Natural killer cell (primary cell): Measurements from ENCODE around the gene CHST11. TPM values are rescaled to one million over a fixed set of nuclear protein-coding genes. Genes with fewer than 3 reads are reported as not detected.
A peak's percentile ranks its signal among the peaks of the same experiment; 100 is the strongest.

ENCODE experiments used
- ATAC-seq, 3 donors: fragments of 150-1000 bp in 2 of 3; fragments of 200-7000 bp in 1 of 3; cut with Tn5 transposase; 1 replicate in 1 of 3; 2 replicates in 2 of 3; pipeline ENCODE4 v1.10.0; 2021; ENCODE audit warnings: mild to moderate bottlenecking in 2 of 3, moderate library complexity in 2 of 3
- DNase-seq, 2 donors: peaks; one replicate each; pipeline versions ENCODE4 v3.0.0 to v3.0.0-alpha.2; 2013 to 2021; ENCODE audit warnings: mixed read lengths in 1 of 2
- H3K27ac ChIP-seq: one replicate; pipeline ENCODE4 v1.5.1; 2013; ENCODE audit warnings: mild to moderate bottlenecking, low read length
- H3K27me3 ChIP-seq: one replicate; pipeline ENCODE4 v1.6.1; 2013; ENCODE audit warnings: low read length; ENCODE audit not compliant: control insufficient read depth, insufficient read depth
- H3K36me3 ChIP-seq: one replicate; pipeline ENCODE4 v1.6.1; 2013; ENCODE audit warnings: low read length; ENCODE audit not compliant: control insufficient read depth, insufficient read depth
- H3K4me1 ChIP-seq: one replicate; pipeline ENCODE4 v1.6.1; 2013; ENCODE audit warnings: low read length; ENCODE audit not compliant: control insufficient read depth, insufficient read depth
- H3K4me3 ChIP-seq: one replicate; pipeline ENCODE4 v1.5.1; 2013; ENCODE audit warnings: low read length
- H3K9me3 ChIP-seq: one replicate; pipeline ENCODE4 v1.6.1; 2013; ENCODE audit warnings: low read length; ENCODE audit not compliant: control insufficient read depth, insufficient read depth
- H3K27ac Mint-ChIP-seq, 2 donors: one replicate each; pipeline ENCODE4 v1.8.0; 2022; ENCODE audit warnings: mild to moderate bottlenecking in 2 of 2, mixed read lengths in 2 of 2, moderate library complexity in 1 of 2
- H3K27me3 Mint-ChIP-seq, 2 donors: one replicate each; pipeline ENCODE4 v1.8.0; 2022; ENCODE audit warnings: low read depth in 2 of 2, mixed read lengths in 2 of 2
- H3K36me3 Mint-ChIP-seq: one replicate; pipeline ENCODE4 v1.8.0; 2022; ENCODE audit warnings: mixed read lengths
- H3K4me1 Mint-ChIP-seq, 2 donors: one replicate each; pipeline ENCODE4 v1.8.0; 2022; ENCODE audit warnings: mixed read lengths in 2 of 2
- H3K4me3 Mint-ChIP-seq: one replicate; pipeline ENCODE4 v1.8.0; 2022; ENCODE audit warnings: mild to moderate bottlenecking, moderate library complexity, mixed read lengths
- H3K9me3 Mint-ChIP-seq, 2 donors: one replicate each; pipeline ENCODE4 v1.8.0; 2022; ENCODE audit warnings: mixed read lengths in 2 of 2
- whole genome bisulfite sequencing: methylation state at CpG from one replicate; pipeline ENCODE4 v1.1.7; 2013; ENCODE audit warnings: missing lambda C conversion rate; ENCODE audit not compliant: insufficient coverage; 5-methylcytosine and 5-hydroxymethylcytosine counted together
- intact Hi-C: fragments of 100-400 bp; cut with micrococcal nuclease; formaldehyde crosslinking; loops from one replicate; pipeline ENCODE4 v1.14.2; 2022
- total RNA-seq, 4 donors: library from RNA; stranded (reverse); fragments of 120-200 nt in 1 of 4; gene quantifications; one replicate each; pipeline versions ENCODE4 v1.2.3 to v1.2.4, GENCODE V29; 2013 to 2022
- TF ChIP-seq, protein P1 (sequence below): fragments of 200-600 bp; IDR thresholded peaks from one replicate; pipeline ENCODE4 v1.8.0; 2022; ENCODE audit warnings: antibody characterized with exemption

CHST11 gene
- total RNA-seq, 3 donors from 2014 or later (not counting 1 experiment from before 2014, with no cell fraction given): 85.3 to 118 (median 96.1) TPM

DNA sequence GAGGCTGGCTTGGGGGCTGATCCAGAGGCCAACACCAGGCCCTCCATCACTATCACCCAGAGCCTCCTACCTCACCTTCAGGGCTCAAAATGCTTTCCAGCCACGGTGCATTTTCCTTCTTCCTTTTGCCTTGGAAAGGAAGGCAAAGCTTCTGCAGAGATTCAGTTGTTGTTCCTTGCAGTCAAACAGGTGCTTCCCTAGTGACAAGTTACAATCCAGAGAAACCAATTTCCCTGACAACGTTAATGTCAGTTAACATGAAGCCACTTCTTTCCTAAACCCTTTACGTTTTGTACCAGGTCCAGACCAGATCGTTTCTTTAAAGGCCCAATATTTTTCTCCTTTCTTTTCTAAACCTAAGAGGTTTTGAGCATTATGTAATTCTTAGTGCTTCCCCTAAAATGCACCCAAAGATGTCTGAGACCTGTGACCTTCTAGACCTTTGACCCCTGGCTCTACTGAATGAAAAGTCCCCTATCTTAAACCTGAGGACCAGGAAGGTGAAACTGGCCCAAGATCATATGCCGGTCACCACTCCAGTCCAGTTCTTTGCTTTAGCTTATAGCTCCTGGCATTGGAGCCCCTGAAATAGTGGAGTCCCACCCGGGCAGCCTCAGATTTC, 289.8 kb downstream of the CHST11 start:
- TF ChIP-seq, protein P1, sequence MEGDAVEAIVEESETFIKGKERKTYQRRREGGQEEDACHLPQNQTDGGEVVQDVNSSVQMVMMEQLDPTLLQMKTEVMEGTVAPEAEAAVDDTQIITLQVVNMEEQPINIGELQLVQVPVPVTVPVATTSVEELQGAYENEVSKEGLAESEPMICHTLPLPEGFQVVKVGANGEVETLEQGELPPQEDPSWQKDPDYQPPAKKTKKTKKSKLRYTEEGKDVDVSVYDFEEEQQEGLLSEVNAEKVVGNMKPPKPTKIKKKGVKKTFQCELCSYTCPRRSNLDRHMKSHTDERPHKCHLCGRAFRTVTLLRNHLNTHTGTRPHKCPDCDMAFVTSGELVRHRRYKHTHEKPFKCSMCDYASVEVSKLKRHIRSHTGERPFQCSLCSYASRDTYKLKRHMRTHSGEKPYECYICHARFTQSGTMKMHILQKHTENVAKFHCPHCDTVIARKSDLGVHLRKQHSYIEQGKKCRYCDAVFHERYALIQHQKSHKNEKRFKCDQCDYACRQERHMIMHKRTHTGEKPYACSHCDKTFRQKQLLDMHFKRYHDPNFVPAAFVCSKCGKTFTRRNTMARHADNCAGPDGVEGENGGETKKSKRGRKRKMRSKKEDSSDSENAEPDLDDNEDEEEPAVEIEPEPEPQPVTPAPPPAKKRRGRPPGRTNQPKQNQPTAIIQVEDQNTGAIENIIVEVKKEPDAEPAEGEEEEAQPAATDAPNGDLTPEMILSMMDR: no peak
- intact Hi-C loops: no loop called here

DNA sequence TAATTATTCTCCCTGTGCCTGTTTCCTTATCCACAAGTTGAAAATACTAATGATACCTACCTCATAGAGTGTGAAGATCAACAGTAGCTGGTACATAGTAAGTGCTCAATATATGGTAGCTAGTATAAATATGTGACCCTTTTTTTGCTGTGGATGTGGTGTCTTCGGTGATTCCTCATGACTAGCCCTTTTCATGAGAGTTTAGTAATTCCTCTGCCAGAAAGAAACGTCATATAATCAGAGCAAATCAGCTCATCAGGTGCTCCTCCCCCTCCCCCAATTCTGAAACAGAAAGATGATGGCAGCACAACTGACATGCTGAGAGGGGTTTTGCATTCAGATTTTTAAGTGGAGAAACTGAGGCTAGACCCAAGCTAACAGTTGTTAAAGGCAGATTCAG, 290.6 kb downstream of the CHST11 start:
- intact Hi-C loops: no loop called here
- H3K4me3 Mint-ChIP-seq: no peak overlapping the region
- 73% methylated on average over 2 of the region's 2 CpGs for WGBS
- H3K27ac ChIP-seq: no peak overlapping the region
- H3K27me3 ChIP-seq: no peaks in the 10 kb centered on the region
- no peaks in the 10 kb centered on the region for H3K36me3 ChIP-seq
- peaks cover 45% of the 10 kb centered on the region for H3K4me1 ChIP-seq
- peak overlapping the region; percentile 49 to 55 for H3K27ac Mint-ChIP-seq
- DNase-seq: no peak
- no peak overlapping the region for H3K4me3 ChIP-seq
- H3K27me3 Mint-ChIP-seq: no peaks in the 10 kb centered on the region
- H3K4me1 Mint-ChIP-seq: peaks cover 80 to 85% of the 10 kb centered on the region in 2 donors
- no peak for ATAC-seq
- H3K36me3 Mint-ChIP-seq: no peaks in the 10 kb centered on the region
- H3K9me3 ChIP-seq: no peaks in the 10 kb centered on the region
- TF ChIP-seq, protein P1: no peak
- no peaks in the 10 kb centered on the region for H3K9me3 Mint-ChIP-seq

More for the DNA sequence above, 289.8 kb downstream of the CHST11 start:
- peaks cover 49% of the 10 kb centered on the region for H3K4me1 ChIP-seq
- peak overlapping the region; percentile 7 for H3K4me3 Mint-ChIP-seq
- DNase-seq (no peak), ATAC-seq (no peak)
- H3K27me3 ChIP-seq: no peaks in the 10 kb centered on the region
- H3K4me1 Mint-ChIP-seq: peaks cover 78 to 84% of the 10 kb centered on the region in 2 donors
- H3K36me3 ChIP-seq: no peaks in the 10 kb centered on the region
- H3K4me3 ChIP-seq: no peak overlapping the region
- 73% methylated on average over 6 of the region's 6 CpGs for WGBS
- no peaks in the 10 kb centered on the region for H3K36me3 Mint-ChIP-seq
- peak overlapping the region; percentile 49 to 55 for H3K27ac Mint-ChIP-seq
- H3K9me3 ChIP-seq: no peaks in the 10 kb centered on the region
- H3K9me3 Mint-ChIP-seq: no peaks in the 10 kb centered on the region
- H3K27me3 Mint-ChIP-seq: no peaks in the 10 kb centered on the region
- H3K27ac ChIP-seq: no peak overlapping the region

- WGBS: 53% methylated on average over 8 of the region's 8 CpGs
- H3K27me3 Mint-ChIP-seq: no peaks in the 10 kb centered on the region
- no peaks in the 10 kb centered on the region for H3K36me3 Mint-ChIP-seq
- peaks cover 42% of the 10 kb centered on the region for H3K4me1 ChIP-seq
- H3K4me3 Mint-ChIP-seq: peak overlapping the region; percentile 41
- TF ChIP-seq, protein P1: no peak
- H3K4me1 Mint-ChIP-seq: peaks cover 79 to 84% of the 10 kb centered on the region in 2 donors
- no peaks in the 10 kb centered on the region for H3K27me3 ChIP-seq
- H3K36me3 ChIP-seq: no peaks in the 10 kb centered on the region
- H3K9me3 Mint-ChIP-seq: no peaks in the 10 kb centered on the region
- H3K9me3 ChIP-seq: no peaks in the 10 kb centered on the region
- no peak overlapping the region for H3K4me3 ChIP-seq
- intact Hi-C loops: no loop called here
- H3K27ac ChIP-seq: no peak overlapping the region
- H3K27ac Mint-ChIP-seq: peak overlapping the region; percentile 49 to 55
- peak in 1 of 2 donors; percentile 50 for DNase-seq
- no peak for ATAC-seq
Measured at GRCh38 chr12:104747955-104748354, 291.2 kb downstream of the CHST11 start.

- H3K4me1 ChIP-seq: peaks cover 38% of the 10 kb centered on the region
- no peak overlapping the region for H3K27ac ChIP-seq
- H3K36me3 Mint-ChIP-seq: no peaks in the 10 kb centered on the region
- peak overlapping the region; percentile 49 to 55 for H3K27ac Mint-ChIP-seq
- no peaks in the 10 kb centered on the region for H3K9me3 Mint-ChIP-seq
- ATAC-seq: no peak
- no peaks in the 10 kb centered on the region for H3K27me3 ChIP-seq
- no peak overlapping the region for H3K4me3 Mint-ChIP-seq
- no peaks in the 10 kb centered on the region for H3K27me3 Mint-ChIP-seq
- H3K4me3 ChIP-seq: no peak overlapping the region
- intact Hi-C loops: no loop called here
- H3K36me3 ChIP-seq: no peaks in the 10 kb centered on the region
- 84% methylated on average over 7 of the region's 7 CpGs for WGBS
- no peak for DNase-seq
- H3K9me3 ChIP-seq: no peaks in the 10 kb centered on the region
- H3K4me1 Mint-ChIP-seq: peaks cover 79 to 82% of the 10 kb centered on the region in 2 donors
- TF ChIP-seq, protein P1: no peak
Measured at GRCh38 chr12:104748356-104748755, 291.6 kb downstream of the CHST11 start.
